K562 (cell line): ENCODE measurements around the gene A4GALT. TPM values are rescaled to one million over a fixed set of nuclear protein-coding genes. Genes with fewer than 3 reads are reported as not detected.

Experiments used
- ADNP ChIP-seq: fragments of 200-800 bp; sonication (Bioruptor generic); IDR thresholded peaks from 2 replicates; pipeline ENCODE4 v1.6.1; 2016; ENCODE audit warnings: missing genetic modification characterization, missing compliant biosample characterization
- ATF1 ChIP-seq, 2 experiments: fragments of 450-650 bp in 1 of 2; IDR thresholded peaks; 2 replicates each; pipeline ENCODE4 v1.6.1; 2016; ENCODE audit warnings: missing compliant biosample characterization in 1 of 2, missing genetic modification characterization in 1 of 2
- DPF2 ChIP-seq: fragments of 450-650 bp; IDR thresholded peaks from 2 replicates; pipeline ENCODE4 v1.6.1; 2016
- EGR1 ChIP-seq: fragments of 450-650 bp; conservative IDR thresholded peaks from 2 replicates; pipeline ENCODE4 v1.6.1; 2017; ENCODE audit warnings: mild to moderate bottlenecking
- ETV1 ChIP-seq: fragments of 450-650 bp; conservative IDR thresholded peaks from 2 replicates; pipeline ENCODE4 v1.6.1; 2016; ENCODE audit warnings: missing genetic modification characterization, control low read depth, low read depth, missing compliant biosample characterization
- HDAC1 ChIP-seq, 2 experiments: fragments of 450-650 bp; IDR thresholded peaks; 2 replicates each; pipeline ENCODE4 v1.6.1; 2016 to 2017; ENCODE audit warnings: inconsistent platforms in 1 of 2, mild to moderate bottlenecking in 1 of 2, moderate library complexity in 1 of 2
- HMG20A ChIP-seq: fragments of 450-650 bp; formaldehyde crosslinking; conservative IDR thresholded peaks from 2 replicates; pipeline ENCODE4 v1.4.0; 2020; ENCODE audit warnings: mild to moderate bottlenecking, mixed read lengths
- MAZ ChIP-seq, 2 experiments: fragments of 450-650 bp in 1 of 2; sonication (generic) in 1 of 2; formaldehyde crosslinking; IDR thresholded peaks in 1 of 2; conservative IDR thresholded peaks in 1 of 2; 2 replicates each; pipeline versions ENCODE4 v1.4.0 to v1.5.0; 2020; ENCODE audit warnings: mild to moderate bottlenecking in 1 of 2, missing genetic modification reagents in 1 of 2
- MEIS2 ChIP-seq: fragments of 450-650 bp; IDR thresholded peaks from 2 replicates; pipeline ENCODE4 v1.6.1; 2014; ENCODE audit warnings: mild to moderate bottlenecking; ENCODE audit not compliant: partially characterized antibody
- NCOA6 ChIP-seq: fragments of 450-650 bp; IDR thresholded peaks from 2 replicates; pipeline ENCODE4 v1.6.1; 2017; ENCODE audit warnings: mild to moderate bottlenecking
- NFIC ChIP-seq: fragments of 450-650 bp; IDR thresholded peaks from 2 replicates; pipeline ENCODE4 v1.6.1; 2017; ENCODE audit warnings: mild to moderate bottlenecking, inconsistent platforms
- PTBP1 ChIP-seq: fragments of 200-400 bp; formaldehyde crosslinking; IDR thresholded peaks from 2 replicates; pipeline ENCODE4 v1.6.1; 2017; ENCODE audit warnings: low read depth, low read length
- SIX5 ChIP-seq, 2 experiments: IDR thresholded peaks; 2 replicates each; pipeline ENCODE4 v1.6.1; 2011; ENCODE audit warnings: low read length in 2 of 2, borderline replicate concordance in 1 of 2, low read depth in 1 of 2, mild to moderate bottlenecking in 1 of 2, moderate library complexity in 1 of 2; ENCODE audit not compliant: insufficient read depth in 1 of 2
- SMAD1 ChIP-seq: fragments of 150-350 bp; IDR thresholded peaks from 2 replicates; pipeline ENCODE4 v1.6.1; 2014; ENCODE audit warnings: low read length, low read depth; ENCODE audit not compliant: partially characterized antibody
- SMAD4 ChIP-seq: fragments of 250-450 bp; sonication (Bioruptor Pico); conservative IDR thresholded peaks from 2 replicates; pipeline ENCODE4 v1.8.0; 2021; ENCODE audit warnings: inconsistent platforms, mild to moderate bottlenecking, moderate library complexity
- SP2 ChIP-seq: IDR thresholded peaks from 2 replicates; pipeline ENCODE4 v1.6.1; 2011; ENCODE audit warnings: mild to moderate bottlenecking, low read depth, low read length, moderate library complexity; ENCODE audit not compliant: poor library complexity, severe bottlenecking; ENCODE audit errors: extremely low read depth
- SPI1 ChIP-seq: IDR thresholded peaks from 2 replicates; pipeline ENCODE4 v1.6.1; 2011; ENCODE audit warnings: low read depth, low read length, control low read depth, borderline replicate concordance
- TCF7L2 ChIP-seq: fragments of 150-350 bp; IDR thresholded peaks from 2 replicates; pipeline ENCODE4 v1.6.1; 2016; ENCODE audit warnings: low read depth, mild to moderate bottlenecking, low read length, moderate library complexity
- ZBTB11 ChIP-seq, 3 experiments: fragments of 200-800 bp in 1 of 3; fragments of 250-450 bp in 1 of 3; fragments of 450-650 bp in 1 of 3; sonication (Bioruptor Pico) in 1 of 3; sonication (Bioruptor generic) in 1 of 3; formaldehyde crosslinking in 1 of 3; IDR thresholded peaks; 2 replicates each; pipeline versions ENCODE4 v1.6.1 to v1.8.0; 2016 to 2022; ENCODE audit warnings: mild to moderate bottlenecking in 2 of 3, missing genetic modification characterization in 2 of 3, missing compliant biosample characterization in 1 of 3, moderate library complexity in 1 of 3
- ZNF174 ChIP-seq: fragments of 250-450 bp; sonication (Bioruptor Pico); IDR thresholded peaks from 2 replicates; pipeline ENCODE4 v1.4.0; 2020; ENCODE audit warnings: mild to moderate bottlenecking
- ZNF444 ChIP-seq: fragments of 250-450 bp; sonication (Bioruptor Pico); IDR thresholded peaks from 2 replicates; pipeline ENCODE4 v1.4.0; 2020; ENCODE audit warnings: mild to moderate bottlenecking, moderate library complexity
- ZNF77 ChIP-seq: fragments of 250-450 bp; sonication (Bioruptor Pico); IDR thresholded peaks from 2 replicates; pipeline ENCODE4 v1.5.0; 2020
- polyA plus RNA-seq, 8 experiments: library from polyadenylated mRNA; depleted of rRNA in 4 of 8; stranded (reverse) in 5 of 8; unstranded in 3 of 8; fragments of >200 nt; fragmentation: Nextera tagmentation in 2 of 8; fragmentation: Illumina TruSeq in 1 of 8; extraction: Ambion mirVana in 2 of 8; extraction: Trizol in 1 of 8; gene quantifications; 2 replicates each; pipeline versions ENCODE4 v1.2.1 to v1.2.3, GENCODE V29; 2011 to 2014; ENCODE audit warnings: inconsistent platforms in 1 of 8, missing spikeins in 1 of 8
- total RNA-seq, 7 experiments: library from RNA; depleted of rRNA in 6 of 7; stranded (reverse); fragments of >200 nt in 6 of 7; fragmentation: Illumina TruSeq in 2 of 7; extraction: Trizol in 2 of 7; gene quantifications; 2 replicates each; pipeline versions ENCODE4 v1.2.1 to v1.2.3, GENCODE V29; 2011 to 2021; ENCODE audit warnings: low replicate concordance in 1 of 7

The A4GALT gene
- total and polyA plus RNA-seq, 9 of the 15 experiments (the other 6 are each of a cell fraction or from before 2014, with no cell fraction given), result 0.07 to 0.11 TPM; not detected in 7

- no peak for TF ChIP-seq PTBP1
- no peak for TF ChIP-seq ZNF444 (CRISPR knock-in tag)
- no peak for TF ChIP-seq SMAD1
- no peak for TF ChIP-seq HMG20A (CRISPR knock-in tag)
- peak; percentile 42; the same call in 1 of the 2 replicates for TF ChIP-seq DPF2
- TF ChIP-seq ZNF174 (CRISPR knock-in tag), result no peak
- TF ChIP-seq ATF1 (CRISPR knock-in tag; IDR thresholded peaks at IDR 0.05), result no peak
- TF ChIP-seq ATF1 (tag; IDR thresholded peaks at IDR 0.05), result no peak
- TF ChIP-seq SP2, result no peak
- peak; percentile 38 for TF ChIP-seq MEIS2
- TF ChIP-seq SIX5 (IDR thresholded peaks at IDR 0.05; ENCODE audit: borderline replicate concordance in 1 of 2, insufficient read depth in 1 of 2, low read depth in 1 of 2, low read length in 2 of 2), result no peak
- no peak for TF ChIP-seq SMAD4 (CRISPR knock-in tag)
- 0 out of 2 replicates have a peak, but pooled peaks have one; percentile 9 for TF ChIP-seq NFIC
- TF ChIP-seq ZNF77 (CRISPR knock-in tag), result no peak
- no peak for TF ChIP-seq ETV1
- no peak for TF ChIP-seq MAZ (CRISPR knock-in tag; conservative IDR thresholded peaks at IDR 0.05 in 1 of 2, IDR thresholded peaks at IDR 0.05 in 1 of 2)
- TF ChIP-seq NCOA6, result no peak
- 0 out of 4 replicates have a peak, but pooled peaks of 1 of the 2 experiments have one; percentile 21 for TF ChIP-seq HDAC1 (IDR thresholded peaks at IDR 0.05)
- TF ChIP-seq ADNP (tag), result no peak
- peak; percentile 97 for TF ChIP-seq EGR1
- no peak for TF ChIP-seq TCF7L2
- no peak for TF ChIP-seq SPI1
- no peak for TF ChIP-seq ZBTB11 (CRISPR knock-in tag; IDR thresholded peaks at IDR 0.05)
Observed at GRCh38 chr22:42717197-42717928, 3.3 kb downstream of the A4GALT start (continued).
